ENCODE data around the gene GNG14. TPM values are rescaled to one million over a fixed set of nuclear protein-coding genes. Genes with fewer than 3 reads are reported as not detected.
"Not testable (repeated sequence)": the region's sequence is repeated elsewhere in the genome, so short reads cannot be mapped to it uniquely, and the experiment has no call there.

The GNG14 gene
- total RNA-seq, 4 donors from 2014 or later: not detected

- TF ChIP-seq, protein P1, sequence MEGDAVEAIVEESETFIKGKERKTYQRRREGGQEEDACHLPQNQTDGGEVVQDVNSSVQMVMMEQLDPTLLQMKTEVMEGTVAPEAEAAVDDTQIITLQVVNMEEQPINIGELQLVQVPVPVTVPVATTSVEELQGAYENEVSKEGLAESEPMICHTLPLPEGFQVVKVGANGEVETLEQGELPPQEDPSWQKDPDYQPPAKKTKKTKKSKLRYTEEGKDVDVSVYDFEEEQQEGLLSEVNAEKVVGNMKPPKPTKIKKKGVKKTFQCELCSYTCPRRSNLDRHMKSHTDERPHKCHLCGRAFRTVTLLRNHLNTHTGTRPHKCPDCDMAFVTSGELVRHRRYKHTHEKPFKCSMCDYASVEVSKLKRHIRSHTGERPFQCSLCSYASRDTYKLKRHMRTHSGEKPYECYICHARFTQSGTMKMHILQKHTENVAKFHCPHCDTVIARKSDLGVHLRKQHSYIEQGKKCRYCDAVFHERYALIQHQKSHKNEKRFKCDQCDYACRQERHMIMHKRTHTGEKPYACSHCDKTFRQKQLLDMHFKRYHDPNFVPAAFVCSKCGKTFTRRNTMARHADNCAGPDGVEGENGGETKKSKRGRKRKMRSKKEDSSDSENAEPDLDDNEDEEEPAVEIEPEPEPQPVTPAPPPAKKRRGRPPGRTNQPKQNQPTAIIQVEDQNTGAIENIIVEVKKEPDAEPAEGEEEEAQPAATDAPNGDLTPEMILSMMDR (IDR thresholded peaks at IDR 0.05): no peak
- TF ChIP-seq POLR2A (IDR thresholded peaks at IDR 0.05): no peak
- H3K4me1 ChIP-seq: peaks cover 7% of the 10 kb centered on the region in 2 donors
- H3K4me3 ChIP-seq: no peak overlapping the region
- no peaks in the 10 kb centered on the region for H3K27me3 ChIP-seq
- H3K9me3 ChIP-seq: no peaks in the 10 kb centered on the region
- intact Hi-C loops (cut with DNase I; ENCODE audit: low total_unique reads): no loop called here
- H3K36me3 ChIP-seq: no peaks in the 10 kb centered on the region
- no peak overlapping the region for H3K27ac ChIP-seq
- DNase-seq: no peak
Observed at GRCh38 chr19:12672744-12673143, 15.1 kb upstream of the GNG14 start.

- no peak for TF ChIP-seq POLR2A (IDR thresholded peaks at IDR 0.05)
- TF ChIP-seq, protein P1 (IDR thresholded peaks at IDR 0.05): no peak
- peaks cover 3 to 4% of the 10 kb centered on the region in 2 donors for H3K4me1 ChIP-seq
- no peaks in the 10 kb centered on the region for H3K9me3 ChIP-seq
- H3K27ac ChIP-seq: no peak overlapping the region
- intact Hi-C loops (cut with DNase I; ENCODE audit: low total_unique reads): no loop called here
- DNase-seq: no peak
- no peaks in the 10 kb centered on the region for H3K36me3 ChIP-seq
- H3K4me3 ChIP-seq: no peak overlapping the region
- no peaks in the 10 kb centered on the region for H3K27me3 ChIP-seq
Observed at GRCh38 chr19:12675399-12675798, 12.4 kb upstream of the GNG14 start.

- H3K9me3 ChIP-seq: no peaks in the 10 kb centered on the region
- no peak for DNase-seq
- intact Hi-C loops (cut with DNase I; ENCODE audit: low total_unique reads): no loop called here
- H3K27me3 ChIP-seq: no peaks in the 10 kb centered on the region
- no peak overlapping the region for H3K4me3 ChIP-seq
- no peaks in the 10 kb centered on the region for H3K4me1 ChIP-seq
- no peaks in the 10 kb centered on the region for H3K36me3 ChIP-seq
- H3K27ac ChIP-seq: no peak overlapping the region
- TF ChIP-seq, protein P1 (IDR thresholded peaks at IDR 0.05): no peak
- TF ChIP-seq POLR2A (IDR thresholded peaks at IDR 0.05): no peak
Observed at GRCh38 chr19:12675940-12676339, 11.9 kb upstream of the GNG14 start.

DNA sequence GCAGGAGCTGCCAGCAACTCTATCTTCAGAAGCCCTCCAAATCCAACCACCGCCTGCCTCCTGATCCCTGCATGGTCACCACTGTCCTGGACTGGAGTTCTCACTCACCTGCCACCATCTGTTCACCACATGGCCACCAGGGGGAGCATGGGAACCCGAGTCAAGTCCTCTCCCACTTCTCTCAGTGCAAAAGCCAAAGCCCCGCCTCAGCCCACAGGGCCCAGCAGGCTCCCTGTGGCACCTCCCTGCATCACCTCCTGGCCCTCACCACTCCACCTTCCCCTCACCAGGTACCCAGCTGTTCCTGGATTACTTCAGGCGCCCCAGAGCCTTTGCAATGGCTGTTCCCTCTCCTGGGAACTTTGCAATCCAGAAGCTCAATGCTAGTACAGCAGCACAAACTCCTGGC is 11.4 kb upstream of the GNG14 start:
- peak; percentile 74 to 78 for DNase-seq
- no peak overlapping the region for H3K27ac ChIP-seq
- H3K4me3 ChIP-seq: no peak overlapping the region
- no peaks in the 10 kb centered on the region for H3K9me3 ChIP-seq
- intact Hi-C loops (cut with DNase I; ENCODE audit: low total_unique reads): no loop called here
- H3K36me3 ChIP-seq: no peaks in the 10 kb centered on the region
- H3K4me1 ChIP-seq: no peaks in the 10 kb centered on the region
- no peak for TF ChIP-seq POLR2A (IDR thresholded peaks at IDR 0.05)
- TF ChIP-seq, protein P1 (IDR thresholded peaks at IDR 0.05): peak; percentile 69 to 73 (median 72)
- H3K27me3 ChIP-seq: no peaks in the 10 kb centered on the region

DNA sequence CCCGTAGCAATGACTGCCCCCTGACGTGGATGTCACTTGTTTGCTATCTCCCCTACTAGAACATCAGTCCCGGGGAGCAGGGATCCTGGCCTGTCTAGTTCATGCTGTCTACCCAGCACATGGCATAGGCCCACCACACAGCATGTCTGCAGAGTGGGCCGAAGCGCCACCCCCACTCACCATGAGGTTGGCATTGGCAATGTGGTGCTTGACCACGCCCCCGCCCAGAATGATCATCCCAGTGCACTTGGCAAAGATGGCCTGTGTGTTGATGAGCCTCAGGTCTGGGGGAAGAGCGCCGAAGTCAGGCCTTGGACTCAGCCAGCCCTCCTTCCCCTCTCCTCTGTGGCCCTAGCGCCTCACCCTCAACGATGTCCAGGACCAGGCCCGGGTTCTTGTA is 10.9 kb upstream of the GNG14 start:
- H3K36me3 ChIP-seq: no peaks in the 10 kb centered on the region
- DNase-seq: no peak
- intact Hi-C loops (cut with DNase I; ENCODE audit: low total_unique reads): no loop called here

DNA sequence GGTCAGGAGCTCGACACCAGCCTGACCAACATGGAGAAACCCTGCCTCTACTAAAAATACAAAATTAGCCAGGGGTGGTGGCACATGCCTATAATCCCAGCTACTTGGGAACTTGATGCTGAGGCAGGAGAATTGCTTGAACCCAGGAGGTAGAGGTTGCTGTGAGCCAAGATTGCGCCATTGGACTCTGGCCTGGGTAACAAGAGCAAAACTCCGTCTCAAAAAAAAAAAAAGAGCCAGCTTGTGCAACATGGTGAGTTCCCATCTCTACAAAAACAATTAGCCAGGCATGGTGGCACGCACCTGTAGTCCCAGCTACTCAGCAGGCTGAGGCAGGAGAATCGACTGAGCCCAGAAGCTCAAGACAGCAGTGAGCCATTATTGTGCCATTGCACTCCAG is 9.8 kb upstream of the GNG14 start:
- H3K9me3 ChIP-seq; H3K27ac ChIP-seq; H3K27me3 ChIP-seq; H3K4me3 ChIP-seq; H3K4me1 ChIP-seq; intact Hi-C loops (cut with DNase I; ENCODE audit: low total_unique reads); DNase-seq; H3K36me3 ChIP-seq: not testable (repeated sequence)

More for the DNA sequence above, 10.9 kb upstream of the GNG14 start:
- TF ChIP-seq, protein P1 (IDR thresholded peaks at IDR 0.05): no peak
- no peak for TF ChIP-seq POLR2A (IDR thresholded peaks at IDR 0.05)
- Histone ChIP-seq H3K4me3 (no peak overlapping the region), H3K4me1 (no peaks in the 10 kb centered on the region), H3K9me3 (no peaks in the 10 kb centered on the region), H3K27me3 (no peaks in the 10 kb centered on the region), H3K27ac (no peak overlapping the region)
